HepG2 (cell line): ENCODE measurements around the gene TEX55. TPM values are rescaled to one million over a fixed set of nuclear protein-coding genes. Genes with fewer than 3 reads are reported as not detected.

Experiments
- ATAC-seq: fragments of 200-7000 bp; cut with Tn5 transposase; 3 replicates; pipeline ENCODE4 v1.9.1; 2020; ENCODE audit warnings: mild to moderate bottlenecking, moderate library complexity
- BruUV-seq: library from RNA; stranded (reverse); fragments of 400-500 nt; replicated peaks from 2 replicates; lab custom pipeline; 2021; lab: Mats Ljungman, UMichigan
- CTCF ChIA-PET: fragments of 300-600 bp; formaldehyde crosslinking; extraction: SDS; loops from one replicate; lab custom pipeline; 2021; ENCODE audit warnings: low total read pairs, inconsistent platforms, low intra/inter-chr PET ratio; lab: Yijun Ruan, JAX
- POLR2A ChIA-PET: fragments of 350-600 bp; sonication (Branson Sonifier 250); formaldehyde crosslinking; loops from one replicate; lab custom pipeline; 2020; ENCODE audit warnings: antibody characterized with exemption, inconsistent platforms; lab: Yijun Ruan, JAX
- DNase-seq: peaks from one replicate; pipeline ENCODE4 v3.0.0-alpha.2; 2015; ENCODE audit warnings: low spot score
- FAIRE-seq: peaks from 3 replicates; lab custom pipeline; 2011; peaks lifted over from hg19 to GRCh38; lab: Jason Lieb, UNC
- H2AFZ ChIP-seq: one replicate; pipeline ENCODE4 v1.6.1; 2011; ENCODE audit warnings: low read length, inconsistent platforms
- H3K27ac ChIP-seq: fragments of 300-600 bp; 3 replicates; pipeline ENCODE4 v1.8.0; 2011; ENCODE audit warnings: mixed run types, mild to moderate bottlenecking, mixed read lengths, low read length, inconsistent platforms; ENCODE audit not compliant: insufficient read depth; ENCODE audit errors: extremely low read length
- H3K27me3 ChIP-seq, 2 experiments: fragments of 200-600 bp in 1 of 2; 2 replicates in 1 of 2; 3 replicates in 1 of 2; pipeline versions ENCODE4 v1.6.0 to v1.8.0; 2011; ENCODE audit warnings: low read length in 2 of 2, mild to moderate bottlenecking in 2 of 2, moderate library complexity in 2 of 2, inconsistent platforms in 1 of 2; ENCODE audit not compliant: insufficient read depth in 2 of 2, control insufficient read depth in 1 of 2
- H3K36me3 ChIP-seq, 2 experiments: fragments of 200-600 bp in 1 of 2; replicated peaks in 1 of 2; 2 replicates in 1 of 2; 3 replicates in 1 of 2; pipeline versions ENCODE4 v1.5.1 to v1.8.0; 2011; ENCODE audit warnings: low read length in 2 of 2, inconsistent platforms in 1 of 2; ENCODE audit not compliant: insufficient read depth in 2 of 2, control insufficient read depth in 1 of 2
- H3K4me1 ChIP-seq: 2 replicates; pipeline ENCODE4 v1.5.1; 2012; ENCODE audit warnings: low read length, inconsistent platforms; ENCODE audit not compliant: insufficient read depth
- H3K4me2 ChIP-seq: 2 replicates; pipeline ENCODE4 v1.6.0; 2011; ENCODE audit warnings: low read depth, low read length, inconsistent platforms
- H3K4me3 ChIP-seq, 3 experiments: fragments of 200-600 bp in 1 of 3; sonication (generic), shearing (Covaris generic) in 1 of 3; replicated peaks in 1 of 3; 2 replicates each; pipeline ENCODE4 v1.5.1; 2011 to 2016; ENCODE audit warnings: low read length in 3 of 3, inconsistent platforms in 2 of 3, low read depth in 2 of 3, mild to moderate bottlenecking in 2 of 3, control low read depth in 1 of 3, mixed read lengths in 1 of 3; ENCODE audit not compliant: insufficient read depth in 1 of 3
- H3K79me2 ChIP-seq: one replicate; pipeline ENCODE4 v1.6.1; 2011; ENCODE audit warnings: low read length, inconsistent platforms; ENCODE audit not compliant: insufficient read depth
- H3K9ac ChIP-seq: 2 replicates; pipeline ENCODE4 v1.6.0; 2011; ENCODE audit warnings: mild to moderate bottlenecking, low read depth, low read length, inconsistent platforms; ENCODE audit not compliant: insufficient read depth
- H3K9me3 ChIP-seq: 2 replicates; pipeline ENCODE4 v1.5.1; 2012; ENCODE audit warnings: mild to moderate bottlenecking, low read length
- H4K20me1 ChIP-seq: 2 replicates; pipeline ENCODE4 v1.6.0; 2011; ENCODE audit warnings: inconsistent platforms, mild to moderate bottlenecking, low read length, moderate library complexity; ENCODE audit not compliant: insufficient read depth
- GLMP ChIP-seq: sonication (generic); formaldehyde crosslinking; IDR thresholded peaks from 2 replicates; pipeline ENCODE4 v1.9.0; 2021; ENCODE audit warnings: missing genetic modification reagents, mild to moderate bottlenecking, borderline replicate concordance
- IRF9 ChIP-seq: sonication (generic); formaldehyde crosslinking; IDR thresholded peaks from 2 replicates; pipeline ENCODE4 v1.8.0; 2022; ENCODE audit warnings: missing genetic modification reagents, mild to moderate bottlenecking, borderline replicate concordance
- MXD3 ChIP-seq: IDR thresholded peaks from 2 replicates; pipeline ENCODE4 v1.6.1; 2016; ENCODE audit warnings: mild to moderate bottlenecking, missing biosample characterization, missing genetic modification reagents
- REL ChIP-seq: sonication (generic); formaldehyde crosslinking; conservative IDR thresholded peaks from 2 replicates; pipeline ENCODE4 v1.8.0; 2022; ENCODE audit warnings: mild to moderate bottlenecking, missing genetic modification reagents, moderate library complexity
- SIX4 ChIP-seq: sonication (generic); formaldehyde crosslinking; IDR thresholded peaks from 2 replicates; pipeline ENCODE4 v1.4.0; 2020; ENCODE audit warnings: missing genetic modification reagents
- SMARCC2 ChIP-seq: fragments of 450-650 bp; IDR thresholded peaks from 2 replicates; pipeline ENCODE4 v1.6.1; 2017; ENCODE audit warnings: antibody characterized with exemption, mild to moderate bottlenecking
- SP4 ChIP-seq: sonication (generic); formaldehyde crosslinking; IDR thresholded peaks from 2 replicates; pipeline ENCODE4 v1.8.1; 2023; ENCODE audit warnings: mild to moderate bottlenecking, missing genetic modification reagents
- TBX3 ChIP-seq: fragments of 450-650 bp; IDR thresholded peaks from 2 replicates; pipeline ENCODE4 v1.6.1; 2017; ENCODE audit warnings: antibody characterized with exemption, mild to moderate bottlenecking, inconsistent platforms, borderline replicate concordance
- ZBTB7A ChIP-seq: sonication (generic); formaldehyde crosslinking; IDR thresholded peaks from 2 replicates; pipeline ENCODE4 v1.8.0; 2022; ENCODE audit warnings: mild to moderate bottlenecking, missing genetic modification reagents
- ZNF207 ChIP-seq: fragments of 450-650 bp; IDR thresholded peaks from 2 replicates; pipeline ENCODE4 v1.6.1; 2016; ENCODE audit warnings: antibody characterized with exemption, borderline replicate concordance
- ZNF350 ChIP-seq: sonication (generic); formaldehyde crosslinking; IDR thresholded peaks from 2 replicates; pipeline ENCODE4 v1.4.0; 2020; ENCODE audit warnings: mild to moderate bottlenecking, low read depth, missing genetic modification reagents, borderline replicate concordance
- ZNF362 ChIP-seq: sonication (generic); formaldehyde crosslinking; IDR thresholded peaks from 2 replicates; pipeline ENCODE4 v1.4.0; 2020; ENCODE audit warnings: missing genetic modification reagents, mild to moderate bottlenecking, borderline replicate concordance
- ZNF503 ChIP-seq: sonication (generic); formaldehyde crosslinking; IDR thresholded peaks from 2 replicates; pipeline ENCODE4 v1.4.0; 2020; ENCODE audit warnings: missing genetic modification reagents
- ZNF567 ChIP-seq: sonication (generic); formaldehyde crosslinking; IDR thresholded peaks from 2 replicates; pipeline ENCODE4 v1.8.1; 2023; ENCODE audit warnings: mild to moderate bottlenecking, missing genetic modification reagents, borderline replicate concordance
- ZNF619 ChIP-seq: sonication (generic); formaldehyde crosslinking; IDR thresholded peaks from 2 replicates; pipeline ENCODE4 v1.4.0; 2020; ENCODE audit warnings: mild to moderate bottlenecking, missing genetic modification reagents
- ZNF775 ChIP-seq: sonication (generic); formaldehyde crosslinking; IDR thresholded peaks from 2 replicates; pipeline ENCODE4 v1.4.0; 2020; ENCODE audit warnings: missing genetic modification reagents, mild to moderate bottlenecking, moderate library complexity, borderline replicate concordance
- ZSCAN12 ChIP-seq: sonication (generic); formaldehyde crosslinking; IDR thresholded peaks from 2 replicates; pipeline ENCODE4 v1.9.0; 2021; ENCODE audit warnings: mild to moderate bottlenecking, missing genetic modification reagents
- WGBS: methylation state at CpG from one replicate; pipeline ENCODE4 v1.1.6; 2017; ENCODE audit warnings: low lambda C conversion rate; 5-methylcytosine and 5-hydroxymethylcytosine counted together
- in situ Hi-C: cut with HindIII; loops from 2 replicates; pipeline ENCODE4 v1.10.0; 2017; ENCODE audit warnings: low pct_unique_long_range_greater_than_20kb; ENCODE audit not compliant: extremely low pct_ligation_motif_present
- intact Hi-C: fragments of 100-400 bp; cut with micrococcal nuclease; formaldehyde crosslinking; loops from one replicate; pipeline ENCODE4 v1.10.0; 2022; ENCODE audit not compliant: unreplicated experiment
- polyA plus RNA-seq, 8 experiments: library from polyadenylated mRNA; depleted of rRNA in 3 of 8; stranded (reverse) in 7 of 8; unstranded in 1 of 8; fragments of >200 nt; fragmentation: Illumina TruSeq in 4 of 8; extraction: Trizol in 4 of 8; gene quantifications; 2 replicates each; pipeline versions ENCODE4 v1.2.1 to v1.2.3, GENCODE V29; 2011 to 2016; ENCODE audit warnings: low read depth in 4 of 8, missing spikeins in 1 of 8, mixed read lengths in 1 of 8; ENCODE audit not compliant: insufficient read depth in 1 of 8
- total RNA-seq, 5 experiments: library from RNA; depleted of rRNA; stranded (reverse); fragments of >200 nt; fragmentation: Illumina TruSeq; extraction: Trizol; gene quantifications; 2 replicates each; pipeline ENCODE4 v1.2.3, GENCODE V29; 2016; ENCODE audit warnings: low read depth in 1 of 5

TEX55 gene
- total and polyA plus RNA-seq, 2 of the 13 experiments (the other 11 are each of a cell fraction or from before 2014, with no cell fraction given), result not detected

GRCh38 chr3:119175872-119176756 lies 30.1 kb downstream of the TEX55 start:
- FAIRE-seq, result no peak
- Histone ChIP-seq H4K20me1 (no peaks in the 10 kb centered on the region), H3K4me3 (no peak overlapping the region), H2AFZ (no peak overlapping the region), H3K36me3 (no peaks in the 10 kb centered on the region), H3K4me1 (no peaks in the 10 kb centered on the region), H3K27ac (no peak overlapping the region), H3K9ac (no peak overlapping the region), H3K4me2 (no peak overlapping the region), H3K9me3 (no peaks in the 10 kb centered on the region), H3K27me3 (peaks cover 0 to 4% of the 10 kb centered on the region in 2 experiments; a peak in 1 of 5 replicates)
- WGBS, result 13% methylated on average over 9 of the region's 10 CpGs
- ChIA-PET CTCF (no interaction called here), POLR2A (no interaction called here)
- no peak for DNase-seq
- no peak for ATAC-seq
- intact Hi-C loops, result no loop called here
- BruUV-seq, result no TSS peak
- in situ Hi-C loops, result no loop called here
- no peak for TF ChIP-seq ZSCAN12 (CRISPR knock-in tag)
- TF ChIP-seq GLMP (CRISPR knock-in tag), result no peak
- TF ChIP-seq ZBTB7A (CRISPR knock-in tag), result no peak
- no peak for TF ChIP-seq ZNF207
- TF ChIP-seq ZNF503 (CRISPR knock-in tag), result no peak
- TF ChIP-seq ZNF350, result no peak
- TF ChIP-seq ZNF567 (CRISPR knock-in tag), result no peak
- TF ChIP-seq MXD3 (CRISPR knock-in tag), result no peak
- no peak for TF ChIP-seq IRF9 (CRISPR knock-in tag)
- no peak for TF ChIP-seq ZNF362 (CRISPR knock-in tag)
- no peak for TF ChIP-seq ZNF775 (CRISPR knock-in tag)
- TF ChIP-seq ZNF619 (CRISPR knock-in tag), result no peak
- TF ChIP-seq SIX4 (CRISPR knock-in tag), result no peak
- TF ChIP-seq TBX3, result no peak
- TF ChIP-seq SP4 (CRISPR knock-in tag), result no peak
- no peak for TF ChIP-seq REL (CRISPR knock-in tag)
- no peak for TF ChIP-seq SMARCC2
- TF ChIP-seq, all 625 proteins: peak for 0
- no peaks in the 10 kb centered on the region for H3K79me2 ChIP-seq
